ENCODE data around the gene NPB.

The NPB gene

GRCh38 chr17:81869221-81870130, 32.6 kb upstream of the NPB start:
- DNase-seq, result peak; percentile 58

DNA sequence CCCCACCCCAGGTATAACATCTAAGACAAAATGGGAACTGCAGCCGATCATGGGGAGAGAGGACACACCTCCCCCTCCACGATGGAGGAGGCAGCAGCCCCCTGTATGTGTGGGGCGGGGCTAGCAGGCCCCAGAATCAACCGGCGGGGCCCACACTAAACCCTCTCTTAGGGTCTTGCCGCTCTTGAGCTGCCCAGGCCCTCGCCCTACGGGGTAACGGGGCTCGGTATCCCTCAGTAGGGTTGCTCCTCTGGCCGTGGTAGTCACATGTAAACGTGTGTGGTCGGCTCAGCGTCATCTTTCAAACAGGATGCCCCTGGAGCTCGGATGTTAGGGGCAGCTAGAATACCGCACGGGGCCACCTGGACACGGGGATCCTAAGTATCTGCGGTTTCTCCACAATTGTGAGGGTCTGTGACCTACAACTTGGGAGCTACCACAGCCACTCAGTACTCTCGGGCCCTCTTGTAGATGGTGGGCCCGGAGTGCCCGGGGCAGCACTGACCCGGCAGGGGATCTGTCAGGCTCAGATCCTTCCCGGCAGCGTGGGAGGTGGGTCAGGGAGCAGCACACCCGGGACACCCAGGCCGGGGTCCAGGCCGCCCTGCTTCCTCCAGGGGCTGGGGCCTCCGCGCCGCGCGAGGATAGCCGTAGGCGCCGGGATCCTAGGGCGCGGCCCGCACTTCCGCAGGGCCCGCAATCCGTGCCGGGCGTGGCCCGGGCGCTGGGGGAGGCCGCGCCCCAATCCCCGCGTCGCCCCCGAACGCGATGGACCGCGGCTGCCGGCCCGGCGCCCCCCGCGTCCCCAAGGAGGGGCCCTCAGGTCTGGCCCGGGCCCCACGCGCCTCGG, 31.7 kb upstream of the NPB start:
- DNase-seq, result peak; percentile 71

GRCh38 chr17:81870981-81871386, 31.1 kb upstream of the NPB start, which contains the start of gene ARHGDIA:
ARHGDIA (minus strand) TSS chr17:81871337; CDS start chr17:81869930, 1,407 bp downstream.
- peak; percentile 96 for DNase-seq

GRCh38 chr17:81871387-81872230, 30.4 kb upstream of the NPB start:
- peak; percentile 78 for DNase-seq

GRCh38 chr17:81877569-81877968, 24.5 kb upstream of the NPB start:
- DNase-seq, result no peak

GRCh38 chr17:81878294-81878693, 23.7 kb upstream of the NPB start:
- DNase-seq, result no peak

DNA sequence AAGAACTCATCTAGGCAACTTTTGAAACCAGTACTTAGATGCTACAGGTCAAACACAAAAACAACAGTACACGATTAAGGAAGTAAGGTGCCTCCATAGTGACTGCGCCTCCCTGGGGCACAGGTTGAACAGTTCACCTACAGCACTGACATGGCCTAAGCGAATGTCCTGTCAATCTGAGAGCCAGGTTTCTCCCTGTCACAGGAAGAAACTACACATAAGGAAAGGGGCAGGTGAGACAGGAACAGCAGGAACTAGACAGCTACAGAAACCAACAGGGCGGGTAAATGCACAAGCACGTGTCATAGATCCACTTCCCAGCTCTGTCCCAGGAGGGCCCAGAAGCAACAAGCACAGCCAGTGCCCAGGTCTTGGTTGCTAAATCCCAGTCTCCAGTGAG, 22.9 kb upstream of the NPB start:
- no peak for DNase-seq

- no peak for DNase-seq
Observed at GRCh38 chr17:81884520-81884919, 17.5 kb upstream of the NPB start.

GRCh38 chr17:81884968-81885367, 17.1 kb upstream of the NPB start:
- no peak for DNase-seq

GRCh38 chr17:81885454-81885853, 16.6 kb upstream of the NPB start:
- DNase-seq, result no peak

- peak; percentile 62 for DNase-seq
Observed at GRCh38 chr17:81885869-81886548, 16.0 kb upstream of the NPB start.

DNA sequence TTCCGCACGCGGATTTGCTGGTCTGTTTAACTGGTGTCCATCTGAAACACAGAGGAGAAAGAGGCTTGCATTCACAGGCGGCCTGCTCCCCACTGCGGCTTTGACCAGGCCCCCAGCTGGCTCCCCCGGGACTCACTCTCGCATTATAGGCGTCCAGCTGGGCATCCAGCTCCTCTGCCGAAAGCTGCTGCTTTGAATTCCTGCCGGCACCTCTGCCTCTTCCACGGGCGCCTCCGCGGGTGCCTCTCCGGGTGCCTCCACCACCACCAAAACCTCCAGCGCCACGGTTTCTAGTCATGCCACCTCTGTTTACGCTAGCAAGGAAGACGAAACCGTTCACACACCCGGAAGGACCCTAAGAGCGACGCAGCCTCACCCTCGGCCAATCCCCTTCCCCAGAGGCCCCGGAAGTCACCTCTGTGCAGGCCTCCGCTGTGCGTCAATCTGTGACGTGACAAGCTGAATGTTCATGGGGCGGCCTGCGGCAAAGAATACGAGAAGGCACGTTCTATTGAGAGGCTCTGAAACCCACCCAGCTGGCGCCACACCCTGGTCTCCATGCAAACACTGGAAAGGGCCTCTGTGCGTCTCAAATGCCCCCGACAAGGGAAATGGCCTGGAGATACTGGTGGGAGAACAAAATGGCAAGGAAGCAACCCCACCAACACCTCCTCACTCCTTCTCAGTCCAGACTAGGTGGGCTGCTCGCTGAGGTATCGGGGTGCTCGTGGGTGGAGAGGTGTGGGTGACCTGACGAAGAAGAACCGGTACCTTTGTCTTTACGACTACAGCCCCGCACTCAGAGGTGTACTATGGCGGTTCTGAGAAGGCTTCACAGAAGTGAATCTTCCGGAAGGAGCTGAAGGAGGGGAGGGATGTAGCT, 13.7 kb upstream of the NPB start:
- DNase-seq, result no peak

DNA sequence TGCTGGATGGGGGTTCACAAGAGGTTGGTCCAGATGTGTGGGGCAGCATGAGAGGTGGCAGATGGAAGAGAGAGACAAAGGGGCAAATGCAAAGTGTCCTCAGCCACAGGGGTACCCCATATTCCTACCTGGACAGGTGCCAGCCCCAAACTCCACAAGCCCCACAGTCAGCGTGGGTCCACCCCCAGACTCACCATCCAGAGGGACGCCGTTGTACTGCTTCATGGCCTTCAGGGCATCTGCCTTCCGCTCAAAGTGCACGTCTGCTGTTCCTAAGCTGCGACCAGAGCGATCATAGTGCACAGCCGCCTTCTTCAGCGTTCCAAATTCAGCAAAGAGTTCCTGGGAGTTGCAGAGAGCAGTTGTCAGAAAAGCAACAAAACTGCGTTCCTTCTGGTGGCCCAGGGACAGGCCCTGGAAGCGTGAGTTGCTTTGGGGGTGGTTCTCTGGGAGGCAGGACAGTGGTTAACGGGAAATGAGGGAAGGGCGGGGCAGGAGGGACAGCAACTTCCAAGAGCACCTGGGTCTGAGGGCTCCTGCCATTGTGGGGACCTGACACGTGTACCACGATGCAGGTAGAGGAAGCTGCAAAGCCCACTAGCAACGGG, 12.9 kb upstream of the NPB start:
- no peak for DNase-seq

DNA sequence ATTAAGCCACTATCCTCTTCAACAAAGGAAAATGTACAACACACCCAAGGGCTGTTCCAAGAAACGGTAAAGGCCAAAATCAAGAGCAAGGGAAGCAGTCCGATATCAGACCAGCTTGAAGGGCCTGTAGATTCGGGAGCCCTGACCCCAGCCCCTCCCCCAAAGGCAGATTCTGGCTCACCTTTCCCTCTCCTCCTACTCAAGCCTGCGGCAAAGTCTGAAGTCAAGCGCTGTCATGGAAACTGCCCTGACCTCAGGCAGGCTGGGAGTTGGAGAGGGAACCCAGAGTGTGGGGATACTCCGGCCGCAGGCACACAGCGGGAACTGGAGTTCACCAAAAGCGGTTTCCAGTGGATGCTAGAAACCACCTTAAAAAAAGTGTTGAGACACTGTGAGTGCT, 12.4 kb upstream of the NPB start:
- no peak for DNase-seq

- DNase-seq, result peak; percentile 55
Observed at GRCh38 chr17:81890447-81891302, 11.4 kb upstream of the NPB start.

DNA sequence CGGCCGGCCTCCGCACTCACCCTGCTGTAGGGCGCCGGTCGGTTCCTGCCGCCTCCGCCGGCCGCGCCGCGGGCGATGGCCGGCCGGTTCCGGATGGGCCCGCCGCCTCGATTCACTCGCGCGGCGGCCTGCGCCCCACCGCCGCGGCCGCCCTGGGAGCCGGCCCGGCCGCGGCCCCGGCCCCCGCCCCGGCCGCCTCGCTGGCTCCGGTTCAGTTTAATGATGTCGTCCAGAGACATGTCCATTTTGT, 10.8 kb upstream of the NPB start:
- DNase-seq, result no peak

DNA sequence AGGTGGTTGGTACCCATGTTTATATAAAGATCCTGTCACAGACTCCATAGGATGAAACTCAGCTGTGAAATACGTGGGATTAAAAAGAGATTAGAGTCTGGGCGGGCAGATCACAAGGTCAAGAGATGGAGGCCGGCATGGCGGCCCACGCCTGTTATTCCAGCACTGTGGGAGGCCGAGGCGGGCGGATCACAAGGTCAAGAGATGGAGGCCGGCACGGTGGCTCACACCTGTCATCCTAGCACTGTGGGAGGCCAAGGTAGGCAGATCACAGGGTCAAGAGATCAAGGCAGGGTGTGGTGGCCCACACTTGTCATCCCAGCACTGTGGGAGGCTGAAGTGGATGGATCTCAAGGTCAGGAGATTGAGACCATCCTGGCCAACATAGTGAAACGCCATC, 6.6 kb upstream of the NPB start:
- DNase-seq, result no peak

DNA sequence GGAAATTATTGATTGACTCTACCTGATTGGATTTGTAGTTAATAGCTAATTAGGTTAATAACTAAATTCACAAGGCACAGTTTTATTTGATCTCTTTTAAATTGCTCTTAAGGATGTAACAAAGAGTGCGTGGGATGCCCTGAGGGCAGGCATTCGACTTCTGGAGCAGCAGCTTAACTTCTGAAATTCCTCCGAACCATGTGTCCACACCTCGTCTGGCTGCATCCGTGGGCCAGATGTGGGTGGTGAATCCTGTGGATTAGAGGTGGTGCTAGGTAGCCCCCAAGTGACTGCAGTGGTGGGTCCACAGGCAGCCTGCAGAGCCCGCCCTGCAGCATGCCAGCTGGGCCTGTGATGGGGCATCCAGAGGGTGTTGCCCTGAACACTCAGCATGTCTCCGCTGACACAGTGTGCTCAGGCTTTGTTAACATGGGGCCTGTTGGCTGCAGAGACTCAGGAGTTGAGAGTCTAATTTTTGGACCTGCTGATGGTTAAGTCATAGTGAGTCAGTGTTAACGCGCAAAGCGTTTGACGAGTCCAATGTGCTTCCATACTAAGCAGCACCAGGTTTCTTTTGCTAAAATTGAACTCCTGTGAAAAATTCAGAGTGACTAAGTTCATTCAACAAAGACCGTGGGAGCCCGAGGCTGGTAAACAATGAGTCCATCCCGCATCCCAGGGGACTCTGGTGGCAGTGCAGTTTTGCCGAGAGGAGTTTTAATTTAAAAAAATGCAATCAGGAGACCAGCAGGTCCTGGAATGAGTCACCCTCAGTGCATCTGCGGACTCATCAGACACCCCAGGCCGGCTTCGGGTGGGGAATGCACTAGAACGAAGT, 3.8 kb upstream of the NPB start:
- DNase-seq, result no peak

DNA sequence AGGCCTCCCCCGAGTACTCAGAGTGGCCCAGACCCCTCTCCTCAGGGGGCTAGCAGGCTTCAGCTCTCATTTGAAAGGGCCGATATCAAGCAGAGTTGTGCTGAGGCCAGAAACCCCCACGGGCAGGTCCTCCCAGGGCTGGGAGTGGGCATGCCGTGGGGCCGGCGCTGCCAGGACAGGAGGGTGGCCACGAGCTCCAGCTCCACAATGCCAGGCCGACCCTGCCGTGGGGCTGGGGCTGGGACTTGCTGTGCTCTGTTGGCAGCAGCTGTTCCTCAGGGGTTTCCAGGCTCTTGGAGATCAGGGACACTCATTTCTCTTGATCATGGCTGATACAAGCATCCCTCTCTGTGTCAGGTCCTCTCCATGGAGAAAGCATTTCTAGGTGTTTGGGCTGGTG, 3.2 kb upstream of the NPB start:
- no peak for DNase-seq
